ENCODE results near the gene GASK1A. TPM values are rescaled to one million over a fixed set of nuclear protein-coding genes. Genes with fewer than 3 reads are reported as not detected.

Gene GASK1A
- total RNA-seq, 6 experiments from 2014 or later: 5.5 to 17.5 (median 10.5) TPM

DNA sequence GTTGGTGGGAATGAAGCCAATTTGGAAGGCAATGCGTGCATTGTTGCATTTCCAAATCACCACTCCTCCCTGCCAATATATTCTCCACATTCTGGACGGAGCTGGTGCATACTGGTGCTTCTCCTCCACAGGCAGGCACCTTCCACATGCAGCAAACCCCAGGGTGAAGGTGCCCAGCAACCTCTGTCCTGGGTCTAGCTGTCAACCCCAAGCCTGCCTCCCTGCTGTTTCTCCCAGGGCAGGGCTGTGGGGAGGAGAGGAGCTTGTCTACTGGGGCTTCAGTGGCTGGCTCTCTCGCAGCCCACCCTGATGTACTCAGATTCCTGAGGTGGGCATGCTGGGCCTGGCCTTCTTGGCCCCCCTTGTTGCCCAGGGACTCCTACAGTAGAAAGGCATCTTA lies 20.1 kb downstream of the GASK1A start:
- Histone ChIP-seq H3K27me3 (no peaks in the 10 kb centered on the region), H3K9me3 (no peaks in the 10 kb centered on the region), H3K4me1 (peaks cover 0 to 55% (median 25%) of the 10 kb centered on the region in 4 donors), H3K4me3 (no peak overlapping the region), H3K36me3 (no peaks in the 10 kb centered on the region), H3K27ac (peak overlapping the region in 2 of 3 donors; percentile 6 to 80)
- DNase-seq (peak in 1 of 3 donors; percentile 56), ATAC-seq (peak; percentile 17 to 35 (median 24))
- TF ChIP-seq POLR2A (IDR thresholded peaks at IDR 0.05): no peak
- TF ChIP-seq, protein P1, sequence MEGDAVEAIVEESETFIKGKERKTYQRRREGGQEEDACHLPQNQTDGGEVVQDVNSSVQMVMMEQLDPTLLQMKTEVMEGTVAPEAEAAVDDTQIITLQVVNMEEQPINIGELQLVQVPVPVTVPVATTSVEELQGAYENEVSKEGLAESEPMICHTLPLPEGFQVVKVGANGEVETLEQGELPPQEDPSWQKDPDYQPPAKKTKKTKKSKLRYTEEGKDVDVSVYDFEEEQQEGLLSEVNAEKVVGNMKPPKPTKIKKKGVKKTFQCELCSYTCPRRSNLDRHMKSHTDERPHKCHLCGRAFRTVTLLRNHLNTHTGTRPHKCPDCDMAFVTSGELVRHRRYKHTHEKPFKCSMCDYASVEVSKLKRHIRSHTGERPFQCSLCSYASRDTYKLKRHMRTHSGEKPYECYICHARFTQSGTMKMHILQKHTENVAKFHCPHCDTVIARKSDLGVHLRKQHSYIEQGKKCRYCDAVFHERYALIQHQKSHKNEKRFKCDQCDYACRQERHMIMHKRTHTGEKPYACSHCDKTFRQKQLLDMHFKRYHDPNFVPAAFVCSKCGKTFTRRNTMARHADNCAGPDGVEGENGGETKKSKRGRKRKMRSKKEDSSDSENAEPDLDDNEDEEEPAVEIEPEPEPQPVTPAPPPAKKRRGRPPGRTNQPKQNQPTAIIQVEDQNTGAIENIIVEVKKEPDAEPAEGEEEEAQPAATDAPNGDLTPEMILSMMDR (IDR thresholded peaks at IDR 0.05): no peak
- 15% methylated on average over 2 of the region's 3 CpGs for WGBS (ENCODE audit: insufficient coverage, low coverage, low lambda C conversion rate, missing lambda C conversion rate)
- intact Hi-C loops (cut with DNase I): no loop called here

DNA sequence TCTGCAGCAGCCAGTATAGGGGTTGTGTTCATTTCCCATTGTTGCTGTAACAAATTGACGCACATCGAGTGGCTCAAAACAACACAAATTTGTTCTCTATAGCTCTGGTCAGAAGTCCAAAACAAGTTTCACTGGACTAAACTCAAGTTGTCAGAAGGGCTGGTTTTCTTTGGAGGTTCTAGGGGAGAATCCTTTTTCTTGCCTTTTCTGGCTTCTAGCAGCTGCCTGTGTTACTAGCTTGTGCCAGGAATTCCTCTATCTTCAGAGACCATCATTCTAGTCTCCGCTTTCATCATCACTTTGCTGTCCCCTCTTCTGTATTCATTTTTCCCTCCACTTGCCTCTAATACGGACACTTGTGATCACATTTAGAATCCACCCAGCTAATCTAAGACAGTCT lies 20.5 kb downstream of the GASK1A start:
- H3K36me3 ChIP-seq: no peaks in the 10 kb centered on the region
- DNase-seq: no peak
- WGBS (ENCODE audit: insufficient coverage, low coverage, low lambda C conversion rate, missing lambda C conversion rate): 66% methylated on average over 4 of the region's 4 CpGs
- H3K9me3 ChIP-seq: no peaks in the 10 kb centered on the region
- no peak overlapping the region for H3K4me3 ChIP-seq
- no peaks in the 10 kb centered on the region for H3K27me3 ChIP-seq
- no peak for TF ChIP-seq POLR2A (IDR thresholded peaks at IDR 0.05)
- TF ChIP-seq, protein P1 (IDR thresholded peaks at IDR 0.05): no peak
- H3K4me1 ChIP-seq: peaks cover 0 to 55% (median 25%) of the 10 kb centered on the region in 4 donors
- ATAC-seq: no peak
- intact Hi-C loops (cut with DNase I): no loop called here
- peak overlapping the region in 1 of 3 donors; percentile 80 for H3K27ac ChIP-seq

DNA sequence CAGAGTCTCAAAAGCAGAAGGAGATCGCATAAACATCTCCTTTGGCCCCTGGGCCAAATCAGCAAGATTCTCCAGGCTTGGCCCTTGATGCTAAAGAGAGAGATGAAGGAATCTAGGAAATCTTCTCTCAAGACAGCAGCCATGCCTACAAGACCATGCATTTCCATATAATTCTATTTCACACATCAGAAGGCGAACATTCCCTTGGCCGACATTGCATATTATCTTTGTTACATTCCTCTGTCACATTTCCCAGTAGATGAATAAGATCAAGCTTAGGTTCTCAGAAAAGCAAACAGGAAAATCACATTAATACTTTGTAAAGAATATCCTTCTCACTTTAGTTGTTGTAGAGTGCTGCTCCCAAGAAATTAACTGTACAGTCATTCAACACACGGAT lies 21.3 kb downstream of the GASK1A start:
- DNase-seq (no peak), ATAC-seq (no peak)
- WGBS (ENCODE audit: insufficient coverage, low coverage, low lambda C conversion rate, missing lambda C conversion rate): 92% methylated on average over 4 of the region's 4 CpGs
- Histone ChIP-seq H3K4me1 (peaks cover 0 to 55% (median 25%) of the 10 kb centered on the region in 4 donors), H3K27me3 (no peaks in the 10 kb centered on the region), H3K9me3 (no peaks in the 10 kb centered on the region), H3K27ac (peak overlapping the region in 2 of 3 donors; percentile 47 to 80), H3K4me3 (no peak overlapping the region), H3K36me3 (no peaks in the 10 kb centered on the region)
- intact Hi-C loops (cut with DNase I): no loop called here
- TF ChIP-seq, protein P1 (IDR thresholded peaks at IDR 0.05): no peak
- no peak for TF ChIP-seq POLR2A (IDR thresholded peaks at IDR 0.05)

DNA sequence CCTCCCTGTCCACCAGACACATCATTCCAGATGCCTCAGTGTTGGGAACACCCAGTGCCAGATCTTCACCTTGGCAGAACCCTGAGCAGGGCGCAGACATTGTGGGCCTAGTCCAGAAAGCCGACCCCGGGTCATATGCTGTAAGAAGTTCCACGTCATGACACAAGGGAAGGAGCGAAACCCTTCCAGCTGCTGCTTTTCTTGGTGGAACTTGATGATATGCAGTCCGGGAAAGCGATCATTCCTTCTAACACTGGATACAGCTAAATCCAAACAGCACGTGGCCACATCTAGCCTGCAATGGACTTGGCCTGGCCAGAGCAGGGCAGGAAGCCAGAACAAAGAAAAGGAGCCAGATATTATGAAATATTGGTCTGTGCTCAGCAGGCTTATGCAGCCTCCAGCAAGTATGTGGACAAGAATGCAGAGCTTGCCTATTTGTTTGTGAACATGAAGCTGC lies 22.0 kb downstream of the GASK1A start:
- Histone ChIP-seq H3K27me3 (no peaks in the 10 kb centered on the region), H3K4me1 (peaks cover 0 to 55% (median 25%) of the 10 kb centered on the region in 4 donors), H3K9me3 (no peaks in the 10 kb centered on the region), H3K36me3 (no peaks in the 10 kb centered on the region), H3K4me3 (peak overlapping the region in 1 of 3 donors; percentile 25), H3K27ac (peak overlapping the region; percentile 31 to 80 (median 47))
- DNase-seq (peak; percentile 77 to 91 (median 82)), ATAC-seq (peak; percentile 84 to 88 (median 86))
- intact Hi-C loops (cut with DNase I): no loop called here
- 9% methylated on average over 6 of the region's 8 CpGs for WGBS (ENCODE audit: insufficient coverage, low coverage, low lambda C conversion rate, missing lambda C conversion rate)
- TF ChIP-seq POLR2A (IDR thresholded peaks at IDR 0.05): no peak

DNA sequence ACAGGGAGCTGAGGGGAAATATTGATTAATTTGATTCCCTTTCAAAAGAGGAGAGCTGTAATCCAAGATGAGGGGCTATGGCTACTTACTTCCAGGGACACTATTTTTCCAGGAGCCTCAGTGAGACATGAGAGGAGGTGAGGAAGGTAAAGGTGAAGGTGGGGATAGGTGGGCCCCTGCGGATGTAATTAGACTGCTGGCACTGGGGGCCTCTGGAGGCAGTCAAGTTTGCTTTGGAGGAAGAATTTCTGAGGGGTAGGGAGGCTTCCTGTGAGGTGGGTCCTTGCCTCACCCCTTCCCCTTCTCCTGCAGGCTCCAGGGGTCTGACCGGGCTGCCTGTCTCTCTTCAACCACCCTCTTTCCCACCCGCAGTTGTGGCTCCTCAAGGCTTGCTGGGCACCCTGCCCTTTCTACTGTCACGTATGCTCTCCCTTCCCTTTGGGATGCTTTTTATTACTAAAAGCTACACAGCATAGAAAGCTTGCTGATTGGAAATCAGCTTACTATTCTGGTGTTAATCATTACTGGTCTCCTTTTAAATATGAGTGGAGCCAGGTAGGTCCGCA lies 22.5 kb downstream of the GASK1A start:
- peak overlapping the region; percentile 31 to 80 (median 47) for H3K27ac ChIP-seq
- TF ChIP-seq, protein P1 (IDR thresholded peaks at IDR 0.05): no peak
- no peak for TF ChIP-seq POLR2A (IDR thresholded peaks at IDR 0.05)
- H3K4me3 ChIP-seq: peak overlapping the region in 1 of 3 donors; percentile 25
- peaks cover 0 to 51% (median 23%) of the 10 kb centered on the region in 4 donors for H3K4me1 ChIP-seq
- intact Hi-C loops (cut with DNase I): no loop called here
- no peaks in the 10 kb centered on the region for H3K27me3 ChIP-seq
- peak; percentile 25 to 38 (median 31) for ATAC-seq
- no peaks in the 10 kb centered on the region for H3K36me3 ChIP-seq
- WGBS (ENCODE audit: insufficient coverage, low coverage, low lambda C conversion rate, missing lambda C conversion rate): 27% methylated on average over 4 of the region's 5 CpGs
- no peaks in the 10 kb centered on the region for H3K9me3 ChIP-seq
- no peak for DNase-seq
